Endothelial cell of umbilical vein (primary cell): Measurements from ENCODE around the gene GIMAP1.

Experiments
- CTCF ChIP-seq, 2 donors: IDR thresholded peaks; 1 replicate in 1 of 2; 2 replicates in 1 of 2; pipeline ENCODE4 v1.5.1; 2011; ENCODE audit warnings: low read length in 2 of 2, mild to moderate bottlenecking in 2 of 2, moderate library complexity in 2 of 2, control low read depth in 1 of 2, inconsistent platforms in 1 of 2, low read depth in 1 of 2; ENCODE audit not compliant: insufficient read depth in 1 of 2; ENCODE audit errors: extremely low read depth in 1 of 2
- EZH2 ChIP-seq: IDR thresholded peaks from 2 replicates; pipeline ENCODE4 v1.6.1; 2012; ENCODE audit warnings: borderline replicate concordance, low read depth, mild to moderate bottlenecking, moderate library complexity, low read length, inconsistent platforms; ENCODE audit not compliant: severe bottlenecking
- JUN ChIP-seq: IDR thresholded peaks from 2 replicates; pipeline ENCODE4 v1.6.1; 2011; ENCODE audit warnings: borderline replicate concordance, low read depth; ENCODE audit not compliant: insufficient read length, insufficient read depth
- MYC ChIP-seq: IDR thresholded peaks from one replicate; pipeline ENCODE4 v1.6.1; 2011; ENCODE audit warnings: mild to moderate bottlenecking, low read depth, low read length
- POLR2A ChIP-seq: IDR thresholded peaks from 2 replicates; pipeline ENCODE4 v1.6.1; 2012; ENCODE audit warnings: low read depth, mild to moderate bottlenecking, control low read depth, low read length
- POLR2AphosphoS5 ChIP-seq: IDR thresholded peaks from 2 replicates; pipeline ENCODE4 v1.6.1; 2012; ENCODE audit warnings: low read depth, mild to moderate bottlenecking, control low read depth, low read length, moderate library complexity; ENCODE audit not compliant: insufficient read depth

- TF ChIP-seq MYC, result no peak
- no peak for TF ChIP-seq CTCF (IDR thresholded peaks at IDR 0.05; ENCODE audit: extremely low read depth in 1 of 2, insufficient read depth in 1 of 2, low read depth in 1 of 2, low read length in 2 of 2)
- no peak for TF ChIP-seq EZH2
- no peak for TF ChIP-seq JUN
- TF ChIP-seq POLR2A, result no peak
- no peak for TF ChIP-seq POLR2AphosphoS5
These were observed 32.0 kb downstream of the GIMAP1 start for GRCh38 chr7:150748376-150748775.
